ENCODE results near the gene C19orf12.

- no peak for TF ChIP-seq CTCF (IDR thresholded peaks at IDR 0.05; ENCODE audit: low read depth, low read length, poor library complexity, severe bottlenecking)
- TF ChIP-seq EZH2phosphoT487 (IDR thresholded peaks at IDR 0.05; ENCODE audit: borderline replicate concordance, low read length) = no peak
Observed at GRCh38 chr19:29696565-29696846, 18.6 kb downstream of the C19orf12 start.

Measured in DOHH2 (cell line).